GM12892 (cell line): ENCODE results near the gene GPR132.

Experiments used
- POLR2A ChIP-seq: IDR thresholded peaks from 2 replicates; pipeline ENCODE4 v1.6.1; 2011; ENCODE audit warnings: low read depth, low read length, control low read depth
- TAF1 ChIP-seq: IDR thresholded peaks from 2 replicates; pipeline ENCODE4 v1.6.1; 2011; ENCODE audit warnings: low read depth, mild to moderate bottlenecking, control low read depth, low read length, borderline replicate concordance

GRCh38 chr14:105102361-105102870 lies 37.2 kb upstream of the GPR132 start:
- TF ChIP-seq POLR2A (no peak), TAF1 (no peak)
